Endothelial cell of umbilical vein (primary cell): ENCODE data around the gene NMT1. TPM values are rescaled to one million over a fixed set of nuclear protein-coding genes. Genes with fewer than 3 reads are reported as not detected.

Experiments used
- BruUV-seq: library from RNA; stranded (reverse); fragments of 400-500 nt; replicated peaks from 2 replicates; lab custom pipeline; 2021; lab: Mats Ljungman, UMichigan
- CTCF ChIA-PET: fragments of 300-600, 350-600 bp; sonication (Branson Sonifier 250); formaldehyde crosslinking; loops from one replicate; lab custom pipeline; 2021; ENCODE audit warnings: antibody characterized with exemption, inconsistent platforms; lab: Charles Lee
- POLR2A ChIA-PET: fragments of 300-600, 350-600 bp; sonication (Branson Sonifier 250); formaldehyde crosslinking; loops from one replicate; lab custom pipeline; 2021; ENCODE audit warnings: antibody characterized with exemption, inconsistent platforms; lab: Charles Lee
- DNase-seq: peaks from one replicate; pipeline ENCODE4 v3.0.0-alpha.2; 2011; ENCODE audit warnings: low read depth, low spot score
- FAIRE-seq: peaks from 2 replicates; lab custom pipeline; 2011; peaks lifted over from hg19 to GRCh38; lab: Jason Lieb, UNC
- H2AFZ ChIP-seq: 2 replicates; pipeline ENCODE4 v1.6.0; 2012; ENCODE audit warnings: low read depth, low read length, control low read depth, inconsistent platforms
- H3K27ac ChIP-seq: 2 replicates; pipeline ENCODE4 v1.5.1; 2011; ENCODE audit warnings: low read depth, mild to moderate bottlenecking, control low read depth, low read length, moderate library complexity; ENCODE audit not compliant: insufficient read depth
- H3K27me3 ChIP-seq, 2 experiments: 2 replicates each; pipeline versions ENCODE4 v1.6.0 to v1.6.1; 2011; ENCODE audit warnings: low read length in 2 of 2, mixed read lengths in 1 of 2; ENCODE audit not compliant: control insufficient read depth in 2 of 2, insufficient read depth in 2 of 2
- H3K36me3 ChIP-seq, 2 experiments: 2 replicates in 1 of 2; 3 replicates in 1 of 2; pipeline ENCODE4 v1.5.1; 2011; ENCODE audit warnings: low read length in 2 of 2, mild to moderate bottlenecking in 1 of 2, moderate library complexity in 1 of 2; ENCODE audit not compliant: control insufficient read depth in 2 of 2, insufficient read depth in 2 of 2; ENCODE audit errors: extremely low read depth in 1 of 2
- H3K4me1 ChIP-seq: 3 replicates; pipeline ENCODE4 v1.5.1; 2011; ENCODE audit warnings: mild to moderate bottlenecking, low read length; ENCODE audit not compliant: control insufficient read depth, insufficient read depth; ENCODE audit errors: extremely low read depth
- H3K4me2 ChIP-seq: 2 replicates; pipeline ENCODE4 v1.6.1; 2011; ENCODE audit warnings: low read length, control low read depth, mixed read lengths; ENCODE audit not compliant: insufficient read depth
- H3K4me3 ChIP-seq, 3 experiments: fragments of 200-600 bp in 1 of 3; sonication (generic), shearing (Covaris generic) in 1 of 3; replicated peaks in 1 of 3; 2 replicates each; pipeline ENCODE4 v1.5.1; 2011 to 2016; ENCODE audit warnings: control low read depth in 3 of 3, low read length in 3 of 3, mild to moderate bottlenecking in 2 of 3, inconsistent platforms in 1 of 3, low read depth in 1 of 3, moderate library complexity in 1 of 3; ENCODE audit not compliant: insufficient read depth in 1 of 3
- H3K79me2 ChIP-seq: 2 replicates; pipeline ENCODE4 v1.6.0; 2012; ENCODE audit warnings: low read length, inconsistent platforms; ENCODE audit not compliant: control insufficient read depth, insufficient read depth
- H3K9ac ChIP-seq: replicated peaks from 2 replicates; pipeline ENCODE3; 2011; ENCODE audit warnings: low read length, control low read depth; ENCODE audit not compliant: insufficient read depth; ENCODE audit errors: extremely low read depth
- H3K9me1 ChIP-seq: replicated peaks from 3 replicates; pipeline ENCODE4 v1.6.0; 2011; ENCODE audit warnings: mild to moderate bottlenecking, low read length; ENCODE audit not compliant: control insufficient read depth, insufficient read depth; ENCODE audit errors: extremely low read depth
- H3K9me3 ChIP-seq: replicated peaks from 2 replicates; pipeline ENCODE4 v1.5.1; 2012; ENCODE audit warnings: low read length, inconsistent platforms; ENCODE audit not compliant: control insufficient read depth, insufficient read depth
- H4K20me1 ChIP-seq: replicated peaks from 2 replicates; pipeline ENCODE3; 2011; ENCODE audit warnings: mild to moderate bottlenecking, low read length; ENCODE audit not compliant: control insufficient read depth, insufficient read depth; ENCODE audit errors: extremely low read depth
- EZH2 ChIP-seq: IDR thresholded peaks from 2 replicates; pipeline ENCODE4 v1.6.1; 2012; ENCODE audit warnings: borderline replicate concordance, low read depth, mild to moderate bottlenecking, moderate library complexity, low read length, inconsistent platforms; ENCODE audit not compliant: severe bottlenecking
- FOS ChIP-seq: IDR thresholded peaks from 2 replicates; pipeline ENCODE4 v1.6.1; 2011; ENCODE audit warnings: mild to moderate bottlenecking, low read length, moderate library complexity, borderline replicate concordance; ENCODE audit not compliant: insufficient read depth
- GATA2 ChIP-seq: IDR thresholded peaks from 2 replicates; pipeline ENCODE4 v1.7.0; 2011; ENCODE audit warnings: low read depth, mild to moderate bottlenecking, moderate library complexity, mixed read lengths, low read length; ENCODE audit not compliant: insufficient read length, insufficient read depth
- JUN ChIP-seq: IDR thresholded peaks from 2 replicates; pipeline ENCODE4 v1.6.1; 2011; ENCODE audit warnings: borderline replicate concordance, low read depth; ENCODE audit not compliant: insufficient read length, insufficient read depth
- MYC ChIP-seq: IDR thresholded peaks from one replicate; pipeline ENCODE4 v1.6.1; 2011; ENCODE audit warnings: mild to moderate bottlenecking, low read depth, low read length
- POLR2A ChIP-seq: IDR thresholded peaks from 2 replicates; pipeline ENCODE4 v1.6.1; 2012; ENCODE audit warnings: low read depth, mild to moderate bottlenecking, control low read depth, low read length
- POLR2AphosphoS5 ChIP-seq: IDR thresholded peaks from 2 replicates; pipeline ENCODE4 v1.6.1; 2012; ENCODE audit warnings: low read depth, mild to moderate bottlenecking, control low read depth, low read length, moderate library complexity; ENCODE audit not compliant: insufficient read depth
- dilution Hi-C: fragments of 300-500 bp; cut with MboI; formaldehyde crosslinking; loops from one replicate; pipeline ENCODE4 v1.15.0; 2019; ENCODE audit warnings: low sequenced_read_pairs; ENCODE audit not compliant: extremely low pct_ligation_motif_present
- intact Hi-C: fragments of 100-400 bp; cut with micrococcal nuclease; formaldehyde crosslinking; loops from one replicate; pipeline ENCODE4 v1.10.0; 2022
- polyA plus RNA-seq, 4 experiments: library from polyadenylated mRNA; depleted of rRNA in 3 of 4; stranded (reverse) in 3 of 4; unstranded in 1 of 4; fragments of >200 nt; gene quantifications; 2 replicates each; pipeline versions ENCODE4 v1.2.1 to v1.2.3, GENCODE V29; 2011 to 2012; ENCODE audit warnings: missing spikeins in 1 of 4
- total RNA-seq: library from RNA; stranded (reverse); gene quantifications from 2 replicates; pipeline ENCODE4 v1.2.3, GENCODE V29; 2021
- TF ChIP-seq, protein P1 (sequence below), 2 donors: IDR thresholded peaks; 1 replicate in 1 of 2; 2 replicates in 1 of 2; pipeline ENCODE4 v1.5.1; 2011; ENCODE audit warnings: low read length in 2 of 2, mild to moderate bottlenecking in 2 of 2, moderate library complexity in 2 of 2, control low read depth in 1 of 2, inconsistent platforms in 1 of 2, low read depth in 1 of 2; ENCODE audit not compliant: insufficient read depth in 1 of 2; ENCODE audit errors: extremely low read depth in 1 of 2
- TF ChIP-seq, protein P2 (sequence below): IDR thresholded peaks from 2 replicates; pipeline ENCODE4 v1.6.1; 2011; ENCODE audit not compliant: insufficient read depth, insufficient read length

NMT1 gene
- total and polyA plus RNA-seq, 2 donors (not counting 3 experiments of a cell fraction or from before 2014, with no cell fraction given), result 37.6 to 135 TPM

DNA sequence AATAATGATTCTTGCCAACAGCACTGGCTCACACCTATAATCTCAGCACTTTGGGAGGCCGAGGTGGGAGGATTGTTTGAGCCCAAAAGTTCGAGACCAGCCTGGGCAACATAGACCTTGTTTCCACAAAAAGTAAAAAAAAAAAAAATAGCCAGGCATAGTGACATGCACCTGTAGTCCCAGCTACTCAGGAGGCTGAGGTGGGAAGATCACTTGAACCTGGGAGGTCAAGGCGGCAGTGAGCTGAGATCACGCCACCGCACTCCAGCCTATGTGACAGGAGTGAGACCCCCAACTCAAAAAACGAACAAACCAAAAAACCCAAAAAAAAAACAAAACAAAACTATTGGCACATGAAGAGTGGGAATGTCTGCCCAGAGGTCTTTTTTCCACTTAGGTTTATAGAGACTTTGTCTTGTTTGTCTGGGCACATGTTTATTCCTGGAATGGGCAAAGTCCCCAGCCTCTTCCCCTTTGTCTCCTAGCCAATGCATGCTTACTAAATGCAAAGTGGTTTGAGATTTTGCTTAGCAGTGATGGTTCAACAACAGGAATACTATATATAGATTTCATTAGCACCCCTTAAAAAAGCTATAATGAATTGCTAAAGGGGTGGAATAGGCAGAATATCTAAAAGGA is 25.9 kb downstream of the NMT1 start:
- DNase-seq (no peak), FAIRE-seq (peak; percentile 28)
- H3K27me3 ChIP-seq, result no peaks in the 10 kb centered on the region
- H3K4me1 ChIP-seq, result peaks cover 4% of the 10 kb centered on the region
- no TSS peak for BruUV-seq
- H3K79me2 ChIP-seq, result no peaks in the 10 kb centered on the region
- H2AFZ ChIP-seq, result no peak overlapping the region
- no peak overlapping the region for H3K9ac ChIP-seq
- H3K36me3 ChIP-seq, result peaks cover 18 to 39% of the 10 kb centered on the region in 2 experiments
- dilution Hi-C loops, result no loop called here
- no peaks in the 10 kb centered on the region for H4K20me1 ChIP-seq
- H3K27ac ChIP-seq, result no peak overlapping the region
- no peaks in the 10 kb centered on the region for H3K9me3 ChIP-seq
- ChIA-PET CTCF (interaction anchor here (1.9 kb wide), 1 partner anchor 12 kb away, joined by 4 read pairs; no protein-coding TSS in a partner anchor), POLR2A (no interaction called here)
- intact Hi-C loops, result no loop called here
- TF ChIP-seq MYC, result no peak
- TF ChIP-seq GATA2, result no peak
- no peak for TF ChIP-seq POLR2AphosphoS5
- TF ChIP-seq EZH2, result no peak
- TF ChIP-seq, protein P1, sequence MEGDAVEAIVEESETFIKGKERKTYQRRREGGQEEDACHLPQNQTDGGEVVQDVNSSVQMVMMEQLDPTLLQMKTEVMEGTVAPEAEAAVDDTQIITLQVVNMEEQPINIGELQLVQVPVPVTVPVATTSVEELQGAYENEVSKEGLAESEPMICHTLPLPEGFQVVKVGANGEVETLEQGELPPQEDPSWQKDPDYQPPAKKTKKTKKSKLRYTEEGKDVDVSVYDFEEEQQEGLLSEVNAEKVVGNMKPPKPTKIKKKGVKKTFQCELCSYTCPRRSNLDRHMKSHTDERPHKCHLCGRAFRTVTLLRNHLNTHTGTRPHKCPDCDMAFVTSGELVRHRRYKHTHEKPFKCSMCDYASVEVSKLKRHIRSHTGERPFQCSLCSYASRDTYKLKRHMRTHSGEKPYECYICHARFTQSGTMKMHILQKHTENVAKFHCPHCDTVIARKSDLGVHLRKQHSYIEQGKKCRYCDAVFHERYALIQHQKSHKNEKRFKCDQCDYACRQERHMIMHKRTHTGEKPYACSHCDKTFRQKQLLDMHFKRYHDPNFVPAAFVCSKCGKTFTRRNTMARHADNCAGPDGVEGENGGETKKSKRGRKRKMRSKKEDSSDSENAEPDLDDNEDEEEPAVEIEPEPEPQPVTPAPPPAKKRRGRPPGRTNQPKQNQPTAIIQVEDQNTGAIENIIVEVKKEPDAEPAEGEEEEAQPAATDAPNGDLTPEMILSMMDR (IDR thresholded peaks at IDR 0.05; ENCODE audit: extremely low read depth in 1 of 2, insufficient read depth in 1 of 2, low read depth in 1 of 2, low read length in 2 of 2), result no peak
- TF ChIP-seq, protein P2, sequence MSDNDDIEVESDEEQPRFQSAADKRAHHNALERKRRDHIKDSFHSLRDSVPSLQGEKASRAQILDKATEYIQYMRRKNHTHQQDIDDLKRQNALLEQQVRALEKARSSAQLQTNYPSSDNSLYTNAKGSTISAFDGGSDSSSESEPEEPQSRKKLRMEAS, result no peak
- TF ChIP-seq JUN, result no peak
- TF ChIP-seq POLR2A, result no peak
- no peak for TF ChIP-seq FOS
- H3K9me1 ChIP-seq, result no peaks in the 10 kb centered on the region
- no peak overlapping the region for H3K4me3 ChIP-seq
- H3K4me2 ChIP-seq, result no peak overlapping the region
